ENCODE results near the gene CCDC188. TPM values are rescaled to one million over a fixed set of nuclear protein-coding genes. Genes with fewer than 3 reads are reported as not detected.

CCDC188 gene
- total and polyA plus RNA-seq, 2 of the 8 experiments (the other 6 are each of a cell fraction or from before 2014, with no cell fraction given): not detected

DNA sequence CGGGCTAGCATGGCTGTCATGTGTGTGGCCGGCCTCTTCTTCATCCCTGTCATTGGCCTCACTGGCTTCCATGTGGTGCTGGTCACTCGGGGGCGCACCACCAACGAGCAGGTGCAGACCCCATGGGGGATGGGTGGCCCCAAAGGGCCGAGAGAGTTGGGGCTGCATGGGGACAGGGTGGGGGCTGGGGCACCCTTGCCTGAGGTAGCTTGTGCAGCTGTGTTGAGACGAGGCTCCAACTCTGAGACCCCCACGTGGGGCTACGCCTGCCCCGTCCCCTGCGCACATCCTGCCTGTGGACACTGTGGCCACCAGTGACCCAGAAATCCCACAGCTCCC is 10.8 kb downstream of the CCDC188 start:
- DNase-seq (ENCODE audit: low read depth in 1 of 2, low spot score in 2 of 2) (no peak), FAIRE-seq (no peak)
- Histone ChIP-seq H2AK5ac (ENCODE audit: low read depth, low read length) (no peak overlapping the region), H2AFZ (ENCODE audit: low read length) (no peak overlapping the region), H3K9ac (replicated peaks in 1 of 4; ENCODE audit: extremely low read depth in 1 of 4, low read depth in 3 of 4, low read length in 3 of 4) (no peak overlapping the region), H2BK5ac (ENCODE audit: low read depth, low read length) (no peak overlapping the region), H3K4me3 (ENCODE audit: extremely low read depth in 1 of 4, insufficient read depth in 2 of 4, low read depth in 3 of 4, low read length in 4 of 4) (no peak overlapping the region), H4K20me1 (replicated peaks in 1 of 2; ENCODE audit: control insufficient read depth in 1 of 2, insufficient read depth in 2 of 2, low read length in 2 of 2) (peaks cover 11 to 31% of the 10 kb centered on the region in 2 experiments), H3K27ac (ENCODE audit: low read depth, low read length) (no peak overlapping the region), H4K91ac (replicated peaks; ENCODE audit: insufficient read length, low read length) (no peak overlapping the region), H3K4ac (replicated peaks; ENCODE audit: insufficient read length, low read depth, low read length) (no peak overlapping the region), H3K27me3 (replicated peaks in 1 of 4; ENCODE audit: control insufficient read depth in 3 of 4, extremely low read depth in 1 of 4, insufficient read depth in 3 of 4, low read length in 3 of 4) (no peaks in the 10 kb centered on the region), H3K9me3 (ENCODE audit: insufficient read depth in 2 of 2, low read depth in 1 of 2, low read length in 1 of 2) (no peaks in the 10 kb centered on the region), H2BK20ac (ENCODE audit: low read length) (no peak overlapping the region), H3K36me3 (ENCODE audit: control insufficient read depth in 2 of 4, insufficient read depth in 4 of 4, low read length in 3 of 4) (peaks cover 0 to 6% (median 2%) of the 10 kb centered on the region in 4 experiments; a peak in 1 of 8 replicates), H2BK120ac (replicated peaks; ENCODE audit: low read depth, low read length) (no peak overlapping the region), H3K4me2 (ENCODE audit: insufficient read depth in 1 of 2, low read depth in 2 of 2, low read length in 2 of 2) (no peak overlapping the region), H3K18ac (ENCODE audit: extremely low read depth, low read length) (no peak overlapping the region), H3K23me2 (ENCODE audit: low read depth, low read length) (no peaks in the 10 kb centered on the region), H2BK15ac (ENCODE audit: low read length) (no peak overlapping the region), H2BK12ac (ENCODE audit: low read depth, low read length) (no peak overlapping the region), H3K79me1 (ENCODE audit: low read depth, low read length) (peaks cover 20% of the 10 kb centered on the region), H3K4me1 (replicated peaks in 1 of 4; ENCODE audit: control insufficient read depth in 3 of 4, insufficient read depth in 4 of 4, low read length in 3 of 4) (no peaks in the 10 kb centered on the region), H4K8ac (ENCODE audit: extremely low read depth, insufficient read depth, low read length) (no peak overlapping the region), H3K14ac (ENCODE audit: insufficient read length) (no peak overlapping the region), H3K56ac (replicated peaks; ENCODE audit: insufficient read length, low read depth, low read length) (no peak overlapping the region), H3K79me2 (ENCODE audit: control insufficient read depth in 1 of 2, insufficient read depth in 2 of 2, low read length in 2 of 2) (peaks cover 0 to 12% of the 10 kb centered on the region in 2 experiments; a peak in 3 of 4 replicates), H3K23ac (ENCODE audit: insufficient read length) (no peak overlapping the region), H4K5ac (ENCODE audit: insufficient read length, low read depth, low read length) (no peak overlapping the region)
- WGBS, 2 experiments (ENCODE audit: extremely low coverage in 1 of 2, insufficient coverage in 1 of 2, insufficient read length in 1 of 2, insufficient replicate concordance in 2 of 2, low coverage in 1 of 2, low lambda C conversion rate in 2 of 2, missing lambda C conversion rate in 1 of 2): 93% methylated on average over 11 of the region's 11 CpGs; no CpG with 5 or more reads in 1 of the 2 experiments
- ChIA-PET POLR2A (ENCODE audit: partially characterized antibody) (interaction anchor here (1.2 to 10.1 kb wide), 2 partner anchors 13 to 22 kb away, joined by 5 to 104 read pairs; no protein-coding TSS in a partner anchor), CTCF (ENCODE audit: partially characterized antibody) (no interaction called here)
- TF ChIP-seq CTBP2 (IDR thresholded peaks at IDR 0.05; ENCODE audit: borderline replicate concordance, insufficient read depth, insufficient read length, low read length) (no peak), SRF (IDR thresholded peaks at IDR 0.05; ENCODE audit: low read depth, low read length) (no peak), RXRA (IDR thresholded peaks at IDR 0.05; ENCODE audit: insufficient read depth, low read depth, low read length) (no peak)
